Kidney (tissue), 14 donors: Measurements from ENCODE around the gene MAGI1. TPM values are rescaled to one million over a fixed set of nuclear protein-coding genes. Genes with fewer than 3 reads are reported as not detected.

Experiments used
- DNase-seq, 5 donors: peaks; one replicate each; pipeline ENCODE4 v3.0.0-alpha.2; 2013 to 2020
- FAIRE-seq: peaks from 2 replicates; lab custom pipeline; 2012; peaks lifted over from hg19 to GRCh38; lab: Jason Lieb, UNC
- H3K27ac ChIP-seq, 2 donors: one replicate each; pipeline ENCODE4 v1.7.0; 2013; ENCODE audit warnings: low read depth in 2 of 2, low read length in 2 of 2, inconsistent platforms in 1 of 2
- H3K27me3 ChIP-seq: one replicate; pipeline ENCODE4 v1.7.1; 2013; ENCODE audit warnings: low read length, inconsistent platforms; ENCODE audit not compliant: control insufficient read depth, insufficient read depth
- H3K36me3 ChIP-seq, 3 donors: one replicate each; pipeline versions ENCODE4 v1.7.0 to v1.7.1; 2013; ENCODE audit warnings: low read length in 3 of 3, control low read depth in 1 of 3, inconsistent platforms in 1 of 3; ENCODE audit not compliant: insufficient read depth in 3 of 3, control insufficient read depth in 2 of 3
- H3K4me1 ChIP-seq, 3 donors: one replicate each; pipeline versions ENCODE4 v1.7.0 to v1.7.1; 2013; ENCODE audit warnings: low read length in 3 of 3, inconsistent platforms in 1 of 3, low read depth in 1 of 3; ENCODE audit not compliant: control insufficient read depth in 2 of 3, insufficient read depth in 2 of 3
- H3K4me3 ChIP-seq, 3 donors: one replicate each; pipeline versions ENCODE4 v1.7.0 to v1.8.1; 2013; ENCODE audit warnings: low read length in 3 of 3, control low read depth in 1 of 3, inconsistent platforms in 1 of 3
- H3K9ac ChIP-seq, 3 donors: one replicate each; pipeline versions ENCODE4 v1.7.0 to v1.7.1; 2013; ENCODE audit warnings: low read length in 3 of 3, control low read depth in 1 of 3, inconsistent platforms in 1 of 3
- H3K9me3 ChIP-seq, 3 donors: one replicate each; pipeline versions ENCODE4 v1.7.0 to v1.7.1; 2013; ENCODE audit warnings: low read length in 3 of 3, control low read depth in 1 of 3, inconsistent platforms in 1 of 3; ENCODE audit not compliant: control insufficient read depth in 2 of 3, insufficient read depth in 1 of 3
- CTCF ChIP-seq: IDR thresholded peaks from 3 replicates; pipeline ENCODE4 v1.5.1; 2012; ENCODE audit warnings: mild to moderate bottlenecking, moderate library complexity, borderline replicate concordance; ENCODE audit not compliant: insufficient read depth; ENCODE audit errors: extremely low read depth
- intact Hi-C: fragments of 100-400 bp; cut with DNase I; formaldehyde crosslinking; loops from one replicate; pipeline ENCODE4 v1.11.1; 2022
- polyA plus RNA-seq: library from polyadenylated mRNA; stranded (reverse); fragments of 350-450 nt; fragmentation: Illumina TruSeq; extraction: RNeasy Lipid Tissue Mini Kit (QIAGEN cat#74804); gene quantifications from one replicate; pipeline ENCODE4 v1.2.3, GENCODE V29; 2014; ENCODE audit warnings: low read depth, low replicate concordance; ENCODE audit not compliant: insufficient read depth
- total RNA-seq: library from RNA; stranded (reverse); fragmentation: NEBNext Ultra II Directional; extraction: Animal tissue kit (Norgen Biotek cat#: 25700); gene quantifications from one replicate; pipeline ENCODE4 v1.2.1, GENCODE V29; 2021
- donor health status: control.
- donor health status: control.
- donor health status: control.
- donor health status: control.
- donor health status: control.
- donor health status: DM: yes; HTN: yes; CAD: no.
- donor health status: Normal renal cell carcinoma (clear cell type).

Gene MAGI1
- total and polyA plus RNA-seq, 2 donors from 2014 or later: 8.2 to 42.8 TPM

- FAIRE-seq (no peak), DNase-seq (no peak)
- TF ChIP-seq CTCF: no peak
- Histone ChIP-seq H3K36me3 (no peaks in the 10 kb centered on the region), H3K27ac (no peak overlapping the region), H3K27me3 (no peaks in the 10 kb centered on the region), H3K4me1 (peaks cover 0 to 11% (median 4%) of the 10 kb centered on the region in 3 donors), H3K9ac (no peak overlapping the region), H3K9me3 (no peaks in the 10 kb centered on the region), H3K4me3 (no peak overlapping the region)
- intact Hi-C loops: no loop called here
These were observed 67.1 kb downstream of the MAGI1 start for GRCh38 chr3:65971293-65972252.

- Histone ChIP-seq H3K9me3 (no peaks in the 10 kb centered on the region), H3K36me3 (no peaks in the 10 kb centered on the region), H3K27ac (no peak overlapping the region), H3K4me3 (no peak overlapping the region), H3K9ac (no peak overlapping the region), H3K27me3 (no peaks in the 10 kb centered on the region), H3K4me1 (peaks cover 0 to 13% (median 4%) of the 10 kb centered on the region in 3 donors)
- intact Hi-C loops: no loop called here
- no peak for TF ChIP-seq CTCF
- FAIRE-seq (no peak), DNase-seq (no peak)
These were observed 69.7 kb downstream of the MAGI1 start for GRCh38 chr3:65968996-65969395.

GRCh38 chr3:65967451-65967850 lies 71.3 kb downstream of the MAGI1 start:
- no peak overlapping the region for H3K9ac ChIP-seq
- no peak overlapping the region for H3K27ac ChIP-seq
- H3K36me3 ChIP-seq: no peaks in the 10 kb centered on the region
- H3K27me3 ChIP-seq: no peaks in the 10 kb centered on the region
- no peaks in the 10 kb centered on the region for H3K9me3 ChIP-seq
- FAIRE-seq (no peak), DNase-seq (no peak)
- intact Hi-C loops: no loop called here
- H3K4me3 ChIP-seq: no peak overlapping the region
- TF ChIP-seq CTCF: no peak
- H3K4me1 ChIP-seq: peaks cover 0 to 13% (median 4%) of the 10 kb centered on the region in 3 donors
